Endothelial cell (in vitro differentiated cells): Measurements from ENCODE around the gene EEPD1. TPM values are rescaled to one million over a fixed set of nuclear protein-coding genes. Genes with fewer than 3 reads are reported as not detected.
A peak's percentile ranks its signal among the peaks of the same experiment; 100 is the strongest.
"Not testable (repeated sequence)": the region's sequence is repeated elsewhere in the genome, so short reads cannot be mapped to it uniquely, and the experiment has no call there.

ENCODE experiments used
- DNase-seq: peaks from one replicate; pipeline ENCODE4 v3.0.0; 2021; ENCODE audit warnings: low spot score
- H3K27ac Mint-ChIP-seq: one replicate; pipeline ENCODE4 v1.8.0; 2021; ENCODE audit warnings: mixed read lengths, inconsistent platforms; ENCODE audit not compliant: unreplicated experiment
- H3K27me3 Mint-ChIP-seq: one replicate; pipeline ENCODE4 v1.8.0; 2021; ENCODE audit warnings: mild to moderate bottlenecking, moderate library complexity, mixed read lengths, inconsistent platforms; ENCODE audit not compliant: unreplicated experiment
- H3K36me3 Mint-ChIP-seq: one replicate; pipeline ENCODE4 v1.8.0; 2021; ENCODE audit warnings: mild to moderate bottlenecking, low read depth, mixed read lengths, inconsistent platforms; ENCODE audit not compliant: unreplicated experiment
- H3K4me1 Mint-ChIP-seq: one replicate; pipeline ENCODE4 v1.8.0; 2021; ENCODE audit warnings: mild to moderate bottlenecking, mixed read lengths, inconsistent platforms; ENCODE audit not compliant: unreplicated experiment
- H3K4me3 Mint-ChIP-seq: one replicate; pipeline ENCODE4 v1.8.0; 2021; ENCODE audit warnings: mild to moderate bottlenecking, mixed read lengths, inconsistent platforms; ENCODE audit not compliant: unreplicated experiment
- H3K9me3 Mint-ChIP-seq: one replicate; pipeline ENCODE4 v1.8.0; 2021; ENCODE audit warnings: mixed read lengths, inconsistent platforms; ENCODE audit not compliant: unreplicated experiment
- CTCF ChIP-seq: fragments of 200-600 bp; sonication (generic); IDR thresholded peaks from one replicate; pipeline ENCODE4 v1.5.0; 2021; ENCODE audit warnings: antibody characterized with exemption; ENCODE audit not compliant: unreplicated experiment
- total RNA-seq: library from RNA; stranded (reverse); fragmentation: NEBNext Ultra II Directional; extraction: Animal tissue kit (Norgen Biotek cat#: 25700); gene quantifications from one replicate; pipeline ENCODE4 v1.2.1, GENCODE V29; 2021; ENCODE audit not compliant: unreplicated experiment

Gene EEPD1
- total RNA-seq, 1 donor from 2014 or later = 12.6 TPM

- no peak for TF ChIP-seq CTCF
These were observed 162.4 kb downstream of the EEPD1 start for GRCh38 chr7:36315309-36315944.

GRCh38 chr7:36316319-36316718 lies 163.3 kb downstream of the EEPD1 start:
- TF ChIP-seq CTCF = no peak
- no peaks in the 10 kb centered on the region for H3K9me3 Mint-ChIP-seq
- H3K4me1 Mint-ChIP-seq = peaks cover 9% of the 10 kb centered on the region
- H3K36me3 Mint-ChIP-seq = peaks cover 5% of the 10 kb centered on the region
- no peak overlapping the region for H3K4me3 Mint-ChIP-seq
- no peak overlapping the region for H3K27ac Mint-ChIP-seq
- DNase-seq = no peak
- H3K27me3 Mint-ChIP-seq = no peaks in the 10 kb centered on the region

More at GRCh38 chr7:36315309-36315944, 162.4 kb downstream of the EEPD1 start:
- peaks cover 1% of the 10 kb centered on the region for H3K36me3 Mint-ChIP-seq
- peak overlapping the region; percentile 57 for H3K27ac Mint-ChIP-seq
- no peaks in the 10 kb centered on the region for H3K9me3 Mint-ChIP-seq
- peaks cover 9% of the 10 kb centered on the region for H3K4me1 Mint-ChIP-seq
- H3K27me3 Mint-ChIP-seq = no peaks in the 10 kb centered on the region
- peak overlapping the region; percentile 73 for H3K4me3 Mint-ChIP-seq
- no peak for DNase-seq

GRCh38 chr7:36317276-36317675 lies 164.2 kb downstream of the EEPD1 start:
- Mint-ChIP-seq H3K27me3 (no peaks in the 10 kb centered on the region), H3K4me1 (peaks cover 9% of the 10 kb centered on the region), H3K36me3 (peaks cover 9% of the 10 kb centered on the region), H3K4me3 (no peak overlapping the region), H3K27ac (no peak overlapping the region), H3K9me3 (peaks cover 3% of the 10 kb centered on the region)
- no peak for DNase-seq
- no peak for TF ChIP-seq CTCF

- Mint-ChIP-seq H3K36me3 (peaks cover 16% of the 10 kb centered on the region), H3K27me3 (no peaks in the 10 kb centered on the region), H3K9me3 (peaks cover 4% of the 10 kb centered on the region), H3K4me1 (peaks cover 9% of the 10 kb centered on the region), H3K27ac (no peak overlapping the region), H3K4me3 (no peak overlapping the region)
- DNase-seq = no peak
- no peak for TF ChIP-seq CTCF
These were observed 165.1 kb downstream of the EEPD1 start for GRCh38 chr7:36318116-36318515.

GRCh38 chr7:36321284-36321683 lies 168.2 kb downstream of the EEPD1 start:
- not testable (repeated sequence) for DNase-seq, H3K4me1 Mint-ChIP-seq, H3K27me3 Mint-ChIP-seq, H3K9me3 Mint-ChIP-seq, H3K4me3 Mint-ChIP-seq, H3K27ac Mint-ChIP-seq
- peaks cover 16% of the 10 kb centered on the region for H3K36me3 Mint-ChIP-seq
